Measurements from ENCODE around the gene IPPK.

DNA sequence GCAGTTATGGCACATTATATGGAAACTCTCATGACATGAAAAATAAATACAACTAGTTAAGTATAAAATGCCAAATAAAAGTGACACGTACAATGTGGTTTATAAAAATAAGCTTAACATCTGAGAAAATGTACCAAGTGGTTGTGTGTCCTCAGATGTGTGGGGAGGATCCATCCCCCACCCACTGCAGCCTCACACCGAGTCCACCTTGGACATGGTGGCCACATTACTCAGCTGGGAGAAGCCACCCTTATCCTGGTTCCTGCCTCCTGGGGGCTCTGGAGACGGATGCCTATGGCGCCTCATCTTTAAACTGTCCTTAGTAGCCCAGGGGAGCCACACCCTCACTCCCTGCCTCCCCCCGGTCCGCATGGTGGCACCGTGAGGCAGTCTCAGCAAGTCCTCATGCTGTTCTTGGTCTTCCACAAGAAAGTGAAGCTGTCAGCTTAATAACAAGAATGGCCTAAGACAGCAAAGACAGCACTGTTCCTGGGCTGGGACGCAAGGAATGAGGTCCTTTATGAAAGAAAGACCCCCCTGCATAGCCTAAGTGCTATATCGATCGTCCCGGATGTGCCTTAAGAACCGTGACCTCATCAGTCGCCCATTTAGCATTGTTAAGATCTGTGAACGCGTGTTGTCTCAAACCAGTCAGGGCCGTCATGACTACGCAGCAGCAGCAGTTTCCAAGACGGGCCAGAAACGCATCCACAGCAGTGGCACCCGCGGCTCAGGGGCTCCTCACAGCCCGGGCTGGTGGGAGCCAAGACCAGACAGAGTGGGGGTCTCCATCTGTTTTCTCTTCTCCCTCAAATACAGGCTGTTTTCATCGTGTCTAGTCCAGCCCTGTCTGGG is 56.4 kb downstream of the IPPK start:
- no peak for TF ChIP-seq GATA3 (IDR thresholded peaks at IDR 0.05; ENCODE audit: low read depth, low read length)
- no peak for TF ChIP-seq GATA2 (IDR thresholded peaks at IDR 0.05; ENCODE audit: low read depth, low read length)
